Measurements from ENCODE around the gene NTM.

- TF ChIP-seq CTCF (conservative IDR thresholded peaks at IDR 0.05; ENCODE audit: low read depth, low read length) (no peak), EZH2 (IDR thresholded peaks at IDR 0.05; ENCODE audit: borderline replicate concordance, low read depth, low read length, poor library complexity, severe bottlenecking) (no peak)
Observed at GRCh38 chr11:131985846-131986301, 615.5 kb downstream of the NTM start.
